Effector memory CD4-positive, alpha-beta T cell (primary cell): Measurements from ENCODE around the gene MPP3.

Experiments used
- DNase-seq, 3 donors: peaks; one replicate each; pipeline ENCODE4 v3.0.0-alpha.2; 2020
- H3K27ac ChIP-seq: 2 replicates; pipeline ENCODE4 v1.7.0; 2013; ENCODE audit warnings: mild to moderate bottlenecking, low read length, moderate library complexity; ENCODE audit not compliant: insufficient read depth, poor library complexity, severe bottlenecking
- H3K27me3 ChIP-seq: replicated peaks from 2 replicates; pipeline ENCODE4 v1.7.0; 2013; ENCODE audit warnings: mild to moderate bottlenecking, low read length; ENCODE audit not compliant: insufficient read depth, control insufficient read depth, poor library complexity, severe bottlenecking
- H3K36me3 ChIP-seq: 2 replicates; pipeline ENCODE4 v1.7.0; 2013; ENCODE audit warnings: mild to moderate bottlenecking, low read length, moderate library complexity; ENCODE audit not compliant: control insufficient read depth, insufficient read depth
- H3K4me1 ChIP-seq: 2 replicates; pipeline ENCODE4 v1.7.0; 2013; ENCODE audit warnings: low read length, mild to moderate bottlenecking; ENCODE audit not compliant: control insufficient read depth, insufficient read depth, poor library complexity, severe bottlenecking
- H3K4me3 ChIP-seq: 2 replicates; pipeline ENCODE4 v1.7.0; 2013; ENCODE audit warnings: low read length, low read depth, mild to moderate bottlenecking; ENCODE audit not compliant: insufficient read depth, poor library complexity, severe bottlenecking
- H3K9me3 ChIP-seq: 2 replicates; pipeline ENCODE4 v1.7.0; 2013; ENCODE audit warnings: mild to moderate bottlenecking, low read length, moderate library complexity; ENCODE audit not compliant: control insufficient read depth

MPP3 gene

GRCh38 chr17:43791589-43791988 is 41.4 kb downstream of the MPP3 start:
- Histone ChIP-seq H3K27me3 (no peaks in the 10 kb centered on the region), H3K27ac (no peak overlapping the region), H3K4me1 (no peaks in the 10 kb centered on the region), H3K9me3 (no peaks in the 10 kb centered on the region), H3K4me3 (no peak overlapping the region), H3K36me3 (no peaks in the 10 kb centered on the region)
- no peak for DNase-seq

GRCh38 chr17:43790311-43790940 is 42.5 kb downstream of the MPP3 start:
- Histone ChIP-seq H3K4me1 (no peaks in the 10 kb centered on the region), H3K9me3 (no peaks in the 10 kb centered on the region), H3K27ac (no peak overlapping the region), H3K36me3 (no peaks in the 10 kb centered on the region), H3K4me3 (no peak overlapping the region), H3K27me3 (no peaks in the 10 kb centered on the region)
- no peak for DNase-seq

- Histone ChIP-seq H3K36me3 (no peaks in the 10 kb centered on the region), H3K4me3 (no peak overlapping the region), H3K27ac (no peak overlapping the region), H3K27me3 (no peaks in the 10 kb centered on the region), H3K9me3 (no peaks in the 10 kb centered on the region), H3K4me1 (no peaks in the 10 kb centered on the region)
- no peak for DNase-seq
Observed at GRCh38 chr17:43789482-43789881, 43.5 kb downstream of the MPP3 start.

GRCh38 chr17:43788540-43788939 is 44.4 kb downstream of the MPP3 start:
- DNase-seq, result no peak

GRCh38 chr17:43787728-43788127 is 45.2 kb downstream of the MPP3 start:
- Histone ChIP-seq H3K27ac (no peak overlapping the region), H3K4me1 (no peaks in the 10 kb centered on the region), H3K27me3 (no peaks in the 10 kb centered on the region), H3K36me3 (no peaks in the 10 kb centered on the region), H3K4me3 (no peak overlapping the region), H3K9me3 (no peaks in the 10 kb centered on the region)
- no peak for DNase-seq

More at GRCh38 chr17:43788540-43788939, 44.4 kb downstream of the MPP3 start:
- Histone ChIP-seq H3K4me3 (no peak overlapping the region), H3K36me3 (no peaks in the 10 kb centered on the region), H3K4me1 (no peaks in the 10 kb centered on the region), H3K27ac (no peak overlapping the region), H3K9me3 (no peaks in the 10 kb centered on the region), H3K27me3 (no peaks in the 10 kb centered on the region)

GRCh38 chr17:43784628-43785101 is 48.3 kb downstream of the MPP3 start:
- Histone ChIP-seq H3K9me3 (no peaks in the 10 kb centered on the region), H3K36me3 (no peaks in the 10 kb centered on the region), H3K27me3 (no peaks in the 10 kb centered on the region), H3K4me1 (peaks cover 1% of the 10 kb centered on the region), H3K27ac (no peak overlapping the region), H3K4me3 (no peak overlapping the region)
- no peak for DNase-seq

GRCh38 chr17:43784068-43784467 is 48.9 kb downstream of the MPP3 start:
- no peak for DNase-seq
- Histone ChIP-seq H3K36me3 (no peaks in the 10 kb centered on the region), H3K27ac (no peak overlapping the region), H3K4me1 (peaks cover 7% of the 10 kb centered on the region), H3K27me3 (no peaks in the 10 kb centered on the region), H3K9me3 (no peaks in the 10 kb centered on the region), H3K4me3 (no peak overlapping the region)

- peaks cover 11% of the 10 kb centered on the region for H3K4me1 ChIP-seq
- H3K27me3 ChIP-seq, result no peaks in the 10 kb centered on the region
- no peak overlapping the region for H3K27ac ChIP-seq
- no peak for DNase-seq
- no peaks in the 10 kb centered on the region for H3K36me3 ChIP-seq
- H3K9me3 ChIP-seq, result no peaks in the 10 kb centered on the region
- H3K4me3 ChIP-seq, result no peak overlapping the region
Observed at GRCh38 chr17:43782913-43783680, 49.8 kb downstream of the MPP3 start.

- no peaks in the 10 kb centered on the region for H3K36me3 ChIP-seq
- H3K27ac ChIP-seq, result peak within 1 kb of the TSS; percentile 22
- H3K4me3 ChIP-seq, result peak within 1 kb of the TSS; percentile 84
- H3K9me3 ChIP-seq, result no peaks in the 10 kb centered on the region
- no peak for DNase-seq
- peaks cover 14% of the 10 kb centered on the region for H3K4me1 ChIP-seq
- H3K27me3 ChIP-seq, result no peaks in the 10 kb centered on the region
Observed at GRCh38 chr17:43780135-43780534, 52.8 kb downstream of the MPP3 start, which contains the start of gene CFAP97D1. Gene CFAP97D1 (plus strand): TSS chr17:43780435. CDS start chr17:43780463, 28 bp downstream.
